ENCODE measurements around the gene AKR1C2.
"Not testable (repeated sequence)": the region's sequence is repeated elsewhere in the genome, so short reads cannot be mapped to it uniquely, and the experiment has no call there.

- not testable (repeated sequence) for TF ChIP-seq CTCF (IDR thresholded peaks at IDR 0.05); HDAC2 (IDR thresholded peaks at IDR 0.05); BCL3 (IDR thresholded peaks at IDR 0.05); ZNF302 (CRISPR knock-in tag; IDR thresholded peaks at IDR 0.05); ELK1 (IDR thresholded peaks at IDR 0.05; ENCODE audit: low read depth, low read length); RNF2 (IDR thresholded peaks at IDR 0.05; ENCODE audit: borderline replicate concordance, low read depth)
These were observed 63.6 kb downstream of the AKR1C2 start for GRCh38 chr10:4940073-4940428.

Data from A549 (cell line).